GM19099 (cell line): ENCODE results near the gene PGRMC2.

Experiments used
- POLR2A ChIP-seq: IDR thresholded peaks from 3 replicates; pipeline ENCODE4 v1.6.1; 2011; ENCODE audit warnings: low read depth; ENCODE audit not compliant: insufficient read length; ENCODE audit errors: extremely low read depth

The PGRMC2 gene

GRCh38 chr4:128286474-128287058 lies 1.0 kb downstream of the PGRMC2 start:
- no peak for TF ChIP-seq POLR2A

GRCh38 chr4:128285085-128285997 lies 2.3 kb downstream of the PGRMC2 start:
- no peak for TF ChIP-seq POLR2A

GRCh38 chr4:128284317-128284716 lies 3.3 kb downstream of the PGRMC2 start:
- no peak for TF ChIP-seq POLR2A

GRCh38 chr4:128283071-128283470 lies 4.5 kb downstream of the PGRMC2 start:
- TF ChIP-seq POLR2A: no peak

- TF ChIP-seq POLR2A: no peak
Observed at GRCh38 chr4:128282516-128282915, 5.1 kb downstream of the PGRMC2 start.

- no peak for TF ChIP-seq POLR2A
Observed at GRCh38 chr4:128281354-128281753, 6.3 kb downstream of the PGRMC2 start.

- TF ChIP-seq POLR2A: no peak
Observed at GRCh38 chr4:128279624-128280225, 7.9 kb downstream of the PGRMC2 start.

- TF ChIP-seq POLR2A: no peak
Observed at GRCh38 chr4:128277856-128278255, 9.8 kb downstream of the PGRMC2 start.

GRCh38 chr4:128275346-128275745 lies 12.3 kb downstream of the PGRMC2 start:
- no peak for TF ChIP-seq POLR2A

GRCh38 chr4:128271551-128271950 lies 16.1 kb downstream of the PGRMC2 start:
- TF ChIP-seq POLR2A: no peak

- no peak for TF ChIP-seq POLR2A
Observed at GRCh38 chr4:128268970-128269369, 18.6 kb downstream of the PGRMC2 start.

GRCh38 chr4:128267745-128268144 lies 19.9 kb downstream of the PGRMC2 start:
- TF ChIP-seq POLR2A: no peak

GRCh38 chr4:128256539-128256938 lies 31.1 kb downstream of the PGRMC2 start:
- no peak for TF ChIP-seq POLR2A

- no peak for TF ChIP-seq POLR2A
Observed at GRCh38 chr4:128255906-128256305, 31.7 kb downstream of the PGRMC2 start.

GRCh38 chr4:128249787-128250668 lies 37.6 kb downstream of the PGRMC2 start:
- TF ChIP-seq POLR2A: no peak
